Lower leg skin (tissue), 4 donors: Measurements from ENCODE around the gene FHIP2A. TPM values are rescaled to one million over a fixed set of nuclear protein-coding genes. Genes with fewer than 3 reads are reported as not detected.

Experiments
- DNase-seq, 2 donors: peaks; one replicate each; pipeline ENCODE4 v3.0.0-alpha.2; 2019; ENCODE audit warnings: low spot score in 2 of 2
- H3K4me3 ChIP-seq: fragments of 200-600 bp; sonication (generic); 2 replicates; pipeline ENCODE4 v1.5.1; 2017; ENCODE audit warnings: mild to moderate bottlenecking, low read depth; ENCODE audit not compliant: poor library complexity, severe bottlenecking
- CTCF ChIP-seq, 3 donors: fragments of 450-650 bp; IDR thresholded peaks; one replicate each; pipeline ENCODE4 v1.5.1; 2016; ENCODE audit warnings: antibody characterized with exemption in 3 of 3, mild to moderate bottlenecking in 3 of 3, moderate library complexity in 2 of 3
- POLR2A ChIP-seq, 2 donors: fragments of 450-650 bp; IDR thresholded peaks; one replicate each; pipeline ENCODE4 v1.6.1; 2016 to 2017; ENCODE audit warnings: antibody characterized with exemption in 2 of 2, mild to moderate bottlenecking in 1 of 2, moderate library complexity in 1 of 2
- WGBS, 2 donors: methylation state at CpG; one replicate each; pipeline ENCODE4 v1.1.5; 2018; 5-methylcytosine and 5-hydroxymethylcytosine counted together
- intact Hi-C: fragments of 100-400 bp; cut with DNase I; formaldehyde crosslinking; loops from one replicate; pipeline ENCODE4 v1.15.0; 2023; ENCODE audit warnings: low total_unique reads
- total RNA-seq, 4 donors: library from RNA; depleted of rRNA; stranded (reverse); fragments of >200 nt; gene quantifications; one replicate each; pipeline ENCODE4 v1.1.0, GENCODE V29; 2016

Gene FHIP2A
- total RNA-seq, 4 donors from 2014 or later, result 11.1 to 40.6 (median 18.0) TPM

- no peak for DNase-seq
- no peak overlapping the region for H3K4me3 ChIP-seq
- no peak for TF ChIP-seq CTCF (IDR thresholded peaks at IDR 0.05)
- TF ChIP-seq POLR2A (IDR thresholded peaks at IDR 0.05), result no peak
- WGBS, 2 donors, result 90 to 94% methylated on average over 1 of the region's 1 CpG
- intact Hi-C loops, result no loop called here
These were observed 21.2 kb upstream of the FHIP2A start for GRCh38 chr10:114800361-114800760.

- 47 to 49% methylated on average over 5 of the region's 5 CpGs for WGBS, 2 donors
- H3K4me3 ChIP-seq, result no peak overlapping the region
- DNase-seq, result no peak
- intact Hi-C loops, result no loop called here
- TF ChIP-seq CTCF (IDR thresholded peaks at IDR 0.05) (no peak), POLR2A (IDR thresholded peaks at IDR 0.05) (no peak)
These were observed 20.2 kb upstream of the FHIP2A start for GRCh38 chr10:114801411-114801813.

GRCh38 chr10:114802177-114802576 is 19.4 kb upstream of the FHIP2A start:
- DNase-seq, result no peak
- TF ChIP-seq CTCF (IDR thresholded peaks at IDR 0.05), result no peak
- TF ChIP-seq POLR2A (IDR thresholded peaks at IDR 0.05), result no peak
- intact Hi-C loops, result no loop called here
- 96 to 98% methylated on average over 3 of the region's 3 CpGs for WGBS, 2 donors
- H3K4me3 ChIP-seq, result no peak overlapping the region

- intact Hi-C loops, result no loop called here
- 74 to 79% methylated on average over 3 of the region's 3 CpGs for WGBS, 2 donors
These were observed 14.8 kb upstream of the FHIP2A start for GRCh38 chr10:114806562-114807391.

GRCh38 chr10:114808982-114809381 is 12.6 kb upstream of the FHIP2A start:
- intact Hi-C loops, result no loop called here
- 91 to 92% methylated on average over 2 of the region's 2 CpGs for WGBS, 2 donors
- TF ChIP-seq CTCF (IDR thresholded peaks at IDR 0.05) (no peak), POLR2A (IDR thresholded peaks at IDR 0.05) (no peak)
- no peak overlapping the region for H3K4me3 ChIP-seq
- DNase-seq, result no peak

More at GRCh38 chr10:114806562-114807391, 14.8 kb upstream of the FHIP2A start:
- H3K4me3 ChIP-seq, result no peak overlapping the region
- no peak for TF ChIP-seq POLR2A (IDR thresholded peaks at IDR 0.05)
- TF ChIP-seq CTCF (IDR thresholded peaks at IDR 0.05), result no peak
- no peak for DNase-seq
